ENCODE results near the gene CYFIP1.
"Not testable (repeated sequence)": the region's sequence is repeated elsewhere in the genome, so short reads cannot be mapped to it uniquely, and the experiment has no call there.

Gene CYFIP1

GRCh38 chr15:22980189-22981050 is at the start of gene CYFIP1:
Gene CYFIP1, minus strand, starts transcription at chr15:22980368. Its CDS starts 33,083 bp downstream, at chr15:22947285.
- no peak for TF ChIP-seq CTCF (conservative IDR thresholded peaks at IDR 0.05; ENCODE audit: low read depth, low read length)
- peak within 1 kb of the TSS; percentile 94 for H3K4me3 ChIP-seq (ENCODE audit: low read depth, low read length)
- peak; percentile 83 for DNase-seq (ENCODE audit: low read depth)

- TF ChIP-seq CTCF (conservative IDR thresholded peaks at IDR 0.05; ENCODE audit: low read depth, low read length): no peak
- H3K4me3 ChIP-seq (ENCODE audit: low read depth, low read length): no peak overlapping the region
- no peak for DNase-seq (ENCODE audit: low read depth)
These were observed 46.0 kb upstream of the CYFIP1 start for GRCh38 chr15:23026218-23026617.

GRCh38 chr15:23022156-23022555 is 42.0 kb upstream of the CYFIP1 start:
- DNase-seq (ENCODE audit: low read depth): no peak
- no peak for TF ChIP-seq CTCF (conservative IDR thresholded peaks at IDR 0.05; ENCODE audit: low read depth, low read length)
- H3K4me3 ChIP-seq (ENCODE audit: low read depth, low read length): no peak overlapping the region

- H3K4me3 ChIP-seq (ENCODE audit: low read depth, low read length): no peak overlapping the region
- no peak for DNase-seq (ENCODE audit: low read depth)
- TF ChIP-seq CTCF (conservative IDR thresholded peaks at IDR 0.05; ENCODE audit: low read depth, low read length): no peak
These were observed 34.3 kb upstream of the CYFIP1 start for GRCh38 chr15:23014394-23015000.

- DNase-seq (ENCODE audit: low read depth): no peak
- no peak for TF ChIP-seq CTCF (conservative IDR thresholded peaks at IDR 0.05; ENCODE audit: low read depth, low read length)
- no peak overlapping the region for H3K4me3 ChIP-seq (ENCODE audit: low read depth, low read length)
These were observed 33.5 kb upstream of the CYFIP1 start for GRCh38 chr15:23013681-23014080.

- DNase-seq (ENCODE audit: low read depth); H3K4me3 ChIP-seq (ENCODE audit: low read depth, low read length): not testable (repeated sequence)
These were observed 32.4 kb upstream of the CYFIP1 start for GRCh38 chr15:23012616-23013015.

GRCh38 chr15:23003736-23004135 is 23.6 kb upstream of the CYFIP1 start:
- DNase-seq (ENCODE audit: low read depth): no peak
- peak; percentile 31 for TF ChIP-seq CTCF (conservative IDR thresholded peaks at IDR 0.05; ENCODE audit: low read depth, low read length)
- no peak overlapping the region for H3K4me3 ChIP-seq (ENCODE audit: low read depth, low read length)
